HG02885 (cell line): ENCODE data around the gene POTEM.
"Not testable (repeated sequence)": the region's sequence is repeated elsewhere in the genome, so short reads cannot be mapped to it uniquely, and the experiment has no call there.

Experiments
- ATAC-seq: cut with Tn5 transposase; IDR thresholded peaks from one replicate; pipeline ENCODE4 v1.9.1; 2021; ENCODE audit warnings: mild to moderate bottlenecking; ENCODE audit not compliant: unreplicated experiment, poor library complexity

POTEM gene

DNA sequence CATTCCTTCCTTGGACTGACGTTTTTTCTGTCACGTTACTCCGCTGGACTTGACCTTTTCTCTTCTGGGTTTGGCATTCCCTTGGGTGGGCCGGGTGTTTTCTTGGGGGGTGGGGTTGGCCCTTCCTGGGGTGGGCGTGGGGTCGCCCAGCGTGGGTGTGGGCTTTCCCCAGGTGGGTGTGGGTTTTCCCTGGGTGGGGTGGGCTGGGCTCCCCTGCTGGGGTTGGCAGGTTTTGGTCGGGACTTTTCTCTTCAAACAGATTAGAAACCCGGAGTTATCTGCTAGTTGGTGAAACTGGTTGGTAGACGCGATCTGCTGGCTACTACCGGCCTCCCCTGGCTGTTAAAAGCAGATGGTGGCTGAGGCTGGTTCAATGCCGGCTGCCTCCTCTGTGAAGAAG, at the start of gene POTEM:
Gene POTEM, plus strand, starts transcription at position 301 of the 400 bp plus-strand sequence. Its CDS starts 52 bp downstream, at position 353.
- ATAC-seq = not testable (repeated sequence)

- not testable (repeated sequence) for ATAC-seq
These were observed 48.9 kb upstream of the POTEM start for GRCh38 chr14:18918345-18918744.

DNA sequence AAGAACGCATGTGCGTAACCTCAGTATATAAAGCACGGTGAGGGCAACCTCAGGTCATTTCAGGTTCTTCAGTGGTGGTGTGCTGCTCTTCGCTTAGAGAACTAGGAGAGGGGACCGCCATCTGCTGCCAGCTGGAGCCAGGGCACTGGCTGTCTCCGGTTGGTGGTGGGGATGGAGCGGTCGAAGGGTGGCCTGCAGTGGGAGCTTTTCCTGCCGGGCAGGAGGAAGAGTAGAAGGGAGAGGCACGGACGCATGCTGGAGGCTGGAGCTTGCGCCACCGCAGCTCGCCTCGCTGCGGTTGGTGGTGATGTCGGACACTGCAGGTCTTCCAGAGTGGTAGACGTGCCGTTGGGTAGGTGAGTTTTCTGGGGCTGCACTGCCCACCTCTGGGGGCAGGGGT, 47.2 kb upstream of the POTEM start:
- not testable (repeated sequence) for ATAC-seq

- ATAC-seq = not testable (repeated sequence)
These were observed 46.1 kb upstream of the POTEM start for GRCh38 chr14:18921055-18921701.

- ATAC-seq = not testable (repeated sequence)
These were observed 30.4 kb upstream of the POTEM start for GRCh38 chr14:18936848-18937247.

DNA sequence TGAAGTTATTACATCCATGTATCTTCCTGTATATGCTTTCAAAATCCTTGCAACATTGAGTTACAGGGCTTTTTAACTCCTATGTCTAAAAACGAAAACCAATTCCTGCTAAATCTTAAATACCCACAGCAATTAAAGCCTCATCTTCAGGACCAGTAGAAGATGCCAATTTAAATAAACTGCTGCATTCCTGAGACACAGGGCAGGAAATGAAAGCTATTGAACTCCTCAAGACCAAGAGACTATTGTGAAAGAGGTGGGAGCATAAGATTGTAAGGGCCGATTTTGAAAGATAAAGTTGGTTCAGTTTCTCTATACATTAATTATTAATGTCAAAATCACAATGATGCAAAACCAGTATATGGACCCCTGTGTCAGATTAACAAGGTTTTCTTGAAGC, 28.5 kb upstream of the POTEM start:
- not testable (repeated sequence) for ATAC-seq

- ATAC-seq = not testable (repeated sequence)
These were observed 17.3 kb upstream of the POTEM start for GRCh38 chr14:18949939-18950338.

GRCh38 chr14:18953085-18953484, 14.1 kb upstream of the POTEM start:
- ATAC-seq = not testable (repeated sequence)

DNA sequence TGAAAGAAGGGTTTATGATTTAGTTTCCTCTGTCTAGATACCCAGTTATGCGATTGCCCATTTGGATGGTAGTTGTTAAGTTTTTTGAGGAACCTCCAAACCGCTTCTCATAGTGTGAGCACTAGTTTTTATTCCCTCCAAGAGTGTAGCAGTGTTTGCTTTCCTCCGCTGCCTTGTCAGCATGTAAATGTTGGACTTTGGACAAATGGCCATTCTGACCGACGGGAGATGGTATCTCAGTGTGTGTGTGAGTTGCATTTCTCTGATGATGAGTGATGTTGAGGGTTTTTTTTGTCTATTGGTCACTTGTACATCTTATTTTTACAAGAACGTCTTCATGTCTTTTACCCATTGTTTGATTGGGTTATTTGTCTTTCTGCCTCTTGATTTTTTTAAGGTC, 11.4 kb upstream of the POTEM start:
- not testable (repeated sequence) for ATAC-seq

DNA sequence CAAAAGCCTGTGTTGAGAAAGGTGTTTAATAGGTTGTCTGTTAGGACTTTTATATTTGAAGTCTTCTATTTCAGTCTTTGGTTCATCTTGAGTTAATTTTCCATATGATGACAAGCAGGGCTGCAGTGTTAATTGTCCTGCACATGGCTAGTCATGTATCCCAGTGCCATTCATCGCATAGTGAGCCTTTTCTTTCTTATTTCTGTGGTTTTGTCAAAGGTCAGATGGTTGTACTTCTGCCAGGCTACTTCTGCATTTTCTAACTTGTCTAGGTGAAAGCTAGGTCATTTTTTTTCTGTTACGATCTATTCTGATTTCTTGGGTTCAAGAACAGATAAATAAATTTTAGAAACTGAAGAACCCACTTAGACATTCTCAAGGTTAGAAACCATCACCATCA, 5.7 kb upstream of the POTEM start:
- not testable (repeated sequence) for ATAC-seq

- peak; percentile 67 for ATAC-seq
These were observed 5.1 kb upstream of the POTEM start for GRCh38 chr14:18962143-18962542.

- not testable (repeated sequence) for ATAC-seq
These were observed 4.0 kb upstream of the POTEM start for GRCh38 chr14:18963276-18963675.

GRCh38 chr14:18964878-18965277, 2.4 kb upstream of the POTEM start:
- not testable (repeated sequence) for ATAC-seq

DNA sequence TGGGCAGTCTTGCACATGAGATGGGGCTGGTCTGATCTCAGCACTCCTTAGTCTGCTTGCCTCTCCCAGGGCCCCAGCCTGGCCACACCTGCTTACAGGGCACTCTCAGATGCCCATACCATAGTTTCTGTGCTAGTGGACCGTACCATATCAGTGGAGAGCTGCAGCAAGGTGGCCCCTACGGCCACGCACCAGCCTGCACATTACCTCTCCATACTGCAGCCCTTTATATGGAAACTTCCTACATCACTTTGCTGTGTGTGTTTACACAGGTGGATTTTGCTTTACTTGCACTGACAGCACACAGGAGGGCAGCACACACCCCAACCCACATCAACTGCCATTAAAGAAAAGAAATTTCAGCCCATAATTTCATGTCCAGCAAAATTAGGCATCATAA, 35.3 kb downstream of the POTEM start:
- not testable (repeated sequence) for ATAC-seq

GRCh38 chr14:19006490-19006889, 39.3 kb downstream of the POTEM start:
- not testable (repeated sequence) for ATAC-seq

GRCh38 chr14:19007678-19008077, 40.4 kb downstream of the POTEM start:
- not testable (repeated sequence) for ATAC-seq

- not testable (repeated sequence) for ATAC-seq
These were observed 43.8 kb downstream of the POTEM start for GRCh38 chr14:19011029-19011428.

- not testable (repeated sequence) for ATAC-seq
These were observed 44.5 kb downstream of the POTEM start for GRCh38 chr14:19011703-19012102.

DNA sequence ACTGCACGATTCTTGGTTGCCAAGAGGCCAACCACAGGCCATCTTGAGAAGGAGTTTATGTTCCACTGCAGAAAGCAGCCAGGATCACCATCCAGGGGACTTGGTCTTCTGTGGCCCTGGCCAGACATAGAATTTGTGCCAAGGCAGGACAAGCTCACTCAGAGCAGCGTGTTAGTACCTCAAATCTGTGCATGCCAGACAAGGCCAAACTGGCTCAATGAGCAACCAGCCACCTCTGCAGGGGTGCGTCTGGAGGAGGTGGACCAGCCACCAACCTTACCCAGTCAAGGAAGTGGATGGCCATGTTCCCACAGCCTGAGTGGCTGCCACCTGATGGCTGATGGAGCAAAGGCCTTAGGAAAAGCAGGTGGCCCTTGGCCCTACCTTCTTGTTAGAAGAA, 48.0 kb downstream of the POTEM start:
- not testable (repeated sequence) for ATAC-seq

DNA sequence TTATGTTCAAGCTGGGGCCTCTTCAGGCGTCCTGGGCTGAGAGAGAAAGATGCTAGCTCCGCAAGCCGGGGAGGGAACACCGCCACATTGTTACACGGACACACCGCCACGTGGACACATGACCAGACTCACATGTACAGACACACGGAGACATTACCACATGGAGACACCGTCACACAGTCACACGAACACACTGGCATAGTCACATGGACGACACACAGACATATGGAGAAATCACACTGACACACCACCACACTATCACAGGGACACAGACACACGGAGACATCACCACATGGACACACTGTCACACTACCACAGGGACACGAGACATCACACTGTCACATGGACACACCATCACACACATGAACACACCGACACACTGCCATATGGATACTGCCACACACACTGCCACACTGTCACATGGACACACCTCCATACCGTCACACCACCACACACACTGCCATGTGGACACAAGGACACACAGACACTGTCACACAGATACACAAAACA, 57.9 kb downstream of the POTEM start:
- not testable (repeated sequence) for ATAC-seq

DNA sequence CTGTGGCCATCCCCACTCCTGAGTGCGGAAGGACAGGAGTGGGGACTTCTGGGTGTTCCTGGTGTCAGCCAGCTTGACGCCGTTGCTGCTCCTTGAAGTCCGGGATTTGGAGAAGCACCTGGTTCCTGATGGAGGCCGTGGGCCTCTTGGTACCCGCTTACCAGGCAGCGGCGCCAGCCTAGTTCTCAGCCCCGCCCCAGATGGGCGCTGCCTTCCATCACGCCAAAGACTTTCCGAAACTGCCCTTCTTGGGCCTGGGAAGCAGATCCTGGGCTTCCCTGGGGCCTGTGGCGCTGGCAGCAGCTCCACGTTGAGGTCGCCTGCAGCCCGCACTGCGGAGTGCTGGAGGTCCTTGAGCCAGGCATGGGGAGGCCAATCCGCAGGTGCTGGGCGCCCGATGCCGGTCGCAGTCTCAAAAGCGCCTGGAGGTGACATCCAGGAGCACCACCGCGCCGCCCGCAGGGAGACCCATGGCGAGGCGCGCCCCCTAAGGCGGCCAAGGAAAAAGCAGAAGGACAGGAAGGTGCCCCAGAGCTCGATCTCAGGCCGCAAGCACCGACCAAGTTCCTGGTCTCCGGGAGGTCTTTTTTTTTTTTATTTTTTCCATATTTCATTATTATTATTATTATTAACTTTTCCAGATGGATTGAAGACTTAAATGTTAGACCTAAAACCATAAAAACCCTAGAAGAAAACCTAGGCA, 59.6 kb downstream of the POTEM start:
- not testable (repeated sequence) for ATAC-seq
